ENCODE results near the gene ACKR3. TPM values are rescaled to one million over a fixed set of nuclear protein-coding genes. Genes with fewer than 3 reads are reported as not detected.

The ACKR3 gene
- total and polyA plus RNA-seq, 7 donors: 1.6 to 39.1 (median 17.0) TPM

DNA sequence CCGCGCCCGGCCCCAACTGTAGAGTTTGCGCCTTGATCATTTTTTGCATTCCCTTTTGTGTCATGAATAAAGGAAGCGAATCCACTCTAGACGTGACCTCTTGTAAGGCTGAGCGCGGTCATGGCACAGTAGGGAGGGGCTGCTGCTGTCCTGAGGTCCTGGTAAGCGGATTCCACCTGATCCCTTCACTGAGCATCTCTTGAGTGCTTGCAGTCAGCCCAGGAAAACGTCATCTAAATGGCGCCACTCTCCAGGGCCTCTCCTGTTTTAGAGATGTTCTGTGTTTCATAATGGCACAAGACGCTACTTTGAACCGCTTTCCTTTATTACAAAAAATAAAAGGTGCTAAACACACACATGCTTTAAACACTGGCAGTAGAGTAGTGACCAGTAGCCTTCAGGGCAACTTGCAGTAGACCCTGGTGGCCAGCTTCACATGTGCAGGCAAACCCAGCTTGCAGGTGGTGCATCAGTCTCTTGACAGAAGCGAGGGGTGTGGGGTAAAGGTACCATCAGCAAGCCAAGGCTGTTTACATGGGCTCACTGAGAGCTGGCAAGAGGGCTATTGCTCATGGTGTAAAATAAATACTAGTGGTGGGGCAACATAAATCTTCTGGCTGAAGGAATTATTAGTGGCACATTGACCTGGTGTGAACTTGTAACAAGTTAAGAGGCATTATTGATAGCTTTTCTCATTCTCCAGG, 43.0 kb upstream of the ACKR3 start:
- H3K27me3 ChIP-seq: no peaks in the 10 kb centered on the region
- H3K27ac ChIP-seq: no peak overlapping the region
- no peak for DNase-seq
- no peak for TF ChIP-seq POLR2AphosphoS5 (IDR thresholded peaks at IDR 0.05)
- no peak for TF ChIP-seq EP300 (IDR thresholded peaks at IDR 0.05)
- no peak for TF ChIP-seq POLR2A (IDR thresholded peaks at IDR 0.05)
- peak in 1 of 4 experiments; percentile 13 for TF ChIP-seq CTCF (IDR thresholded peaks at IDR 0.05)
- WGBS, 2 donors: 92% methylated on average over 14 of the region's 14 CpGs
- H3K4me1 ChIP-seq: peaks cover 0 to 12% (median 6%) of the 10 kb centered on the region in 4 donors
- H3K9me3 ChIP-seq: no peaks in the 10 kb centered on the region
- intact Hi-C loops (cut with DNase I): no loop called here
- no peak overlapping the region for H3K4me3 ChIP-seq
- no peaks in the 10 kb centered on the region for H3K36me3 ChIP-seq

GRCh38 chr2:236527159-236527630, 42.4 kb upstream of the ACKR3 start:
- no peaks in the 10 kb centered on the region for H3K27me3 ChIP-seq
- H3K27ac ChIP-seq: no peak overlapping the region
- no peaks in the 10 kb centered on the region for H3K36me3 ChIP-seq
- 60 to 73% methylated on average over 9 of the region's 9 CpGs for WGBS, 2 donors
- peaks cover 0 to 12% (median 6%) of the 10 kb centered on the region in 4 donors for H3K4me1 ChIP-seq
- intact Hi-C loops (cut with DNase I): no loop called here
- no peak for TF ChIP-seq CTCF (IDR thresholded peaks at IDR 0.05)
- H3K9me3 ChIP-seq: no peaks in the 10 kb centered on the region
- H3K4me3 ChIP-seq: no peak overlapping the region
- DNase-seq: no peak

DNA sequence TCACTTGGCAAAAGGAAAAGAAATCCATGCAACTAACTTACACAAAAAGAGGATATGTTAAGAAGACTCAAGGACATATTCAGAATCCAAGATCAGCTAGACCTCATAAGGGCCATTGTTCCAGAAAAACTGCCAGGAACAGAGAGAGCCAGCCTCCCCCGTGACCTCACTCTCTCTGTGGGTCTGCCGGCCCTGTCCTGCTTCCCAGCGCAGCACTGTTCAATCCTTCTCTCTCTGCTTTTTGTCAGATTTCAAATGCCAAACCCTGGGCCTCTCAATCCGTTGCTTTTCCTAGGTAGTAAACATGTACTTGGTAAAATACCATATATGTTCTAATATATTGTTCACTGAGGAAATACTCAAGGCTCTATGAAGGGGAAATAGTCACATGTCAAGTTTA, 40.0 kb upstream of the ACKR3 start:
- H3K4me1 ChIP-seq: peaks cover 0 to 12% (median 6%) of the 10 kb centered on the region in 4 donors
- 72 to 74% methylated on average over 4 of the region's 4 CpGs for WGBS, 2 donors
- no peak overlapping the region for H3K27ac ChIP-seq
- TF ChIP-seq EP300 (IDR thresholded peaks at IDR 0.05) (no peak), POLR2AphosphoS5 (IDR thresholded peaks at IDR 0.05) (no peak), CTCF (IDR thresholded peaks at IDR 0.05) (no peak)
- H3K9me3 ChIP-seq: no peaks in the 10 kb centered on the region
- no peak overlapping the region for H3K4me3 ChIP-seq
- no peaks in the 10 kb centered on the region for H3K27me3 ChIP-seq
- intact Hi-C loops (cut with DNase I): no loop called here
- no peaks in the 10 kb centered on the region for H3K36me3 ChIP-seq
- no peak for DNase-seq

- 21 to 52% methylated on average over 1 of the region's 1 CpG for WGBS, 2 donors
- no peaks in the 10 kb centered on the region for H3K27me3 ChIP-seq
- H3K9me3 ChIP-seq: no peaks in the 10 kb centered on the region
Observed at GRCh38 chr2:236530512-236530911, 39.1 kb upstream of the ACKR3 start.

More at GRCh38 chr2:236530512-236530911, 39.1 kb upstream of the ACKR3 start:
- intact Hi-C loops (cut with DNase I): no loop called here
- no peak overlapping the region for H3K27ac ChIP-seq
- H3K4me3 ChIP-seq: no peak overlapping the region
- peaks cover 0 to 12% (median 6%) of the 10 kb centered on the region in 4 donors for H3K4me1 ChIP-seq
- TF ChIP-seq EP300 (IDR thresholded peaks at IDR 0.05) (no peak), POLR2AphosphoS5 (IDR thresholded peaks at IDR 0.05) (no peak), POLR2A (IDR thresholded peaks at IDR 0.05) (no peak), CTCF (IDR thresholded peaks at IDR 0.05) (no peak)
- no peaks in the 10 kb centered on the region for H3K36me3 ChIP-seq
- DNase-seq: no peak
